Suprapubic skin (tissue), 4 donors: Measurements from ENCODE around the gene LARGE1. TPM values are rescaled to one million over a fixed set of nuclear protein-coding genes. Genes with fewer than 3 reads are reported as not detected.

Experiments used
- DNase-seq, 2 donors: peaks; one replicate each; pipeline ENCODE4 v3.0.0-alpha.2; 2019; ENCODE audit warnings: low spot score in 2 of 2
- H3K27ac ChIP-seq: fragments of 200-600 bp; sonication (generic); one replicate; pipeline ENCODE4 v1.5.1; 2019
- H3K27me3 ChIP-seq: fragments of 200-600 bp; sonication (generic); one replicate; pipeline ENCODE4 v1.5.1; 2019
- H3K36me3 ChIP-seq: fragments of 200-600 bp; sonication (generic); one replicate; pipeline ENCODE4 v1.5.1; 2019
- H3K4me1 ChIP-seq: fragments of 200-600 bp; sonication (generic); one replicate; pipeline ENCODE4 v1.5.1; 2019
- H3K4me3 ChIP-seq: fragments of 200-600 bp; sonication (generic); one replicate; pipeline ENCODE4 v1.5.1; 2019; ENCODE audit warnings: mild to moderate bottlenecking
- H3K9me3 ChIP-seq: fragments of 200-600 bp; sonication (generic); one replicate; pipeline ENCODE4 v1.5.1; 2019
- CTCF ChIP-seq, 2 donors: fragments of 200-600 bp in 1 of 2; fragments of 450-650 bp in 1 of 2; sonication (generic) in 1 of 2; IDR thresholded peaks; one replicate each; pipeline ENCODE4 v1.5.1; 2016 to 2019; ENCODE audit warnings: antibody characterized with exemption in 2 of 2, mild to moderate bottlenecking in 1 of 2, moderate library complexity in 1 of 2
- EP300 ChIP-seq: sonication (generic); formaldehyde crosslinking; IDR thresholded peaks from one replicate; pipeline ENCODE4 v1.6.1; 2017; ENCODE audit warnings: antibody characterized with exemption
- POLR2A ChIP-seq, 2 donors: fragments of 450-650 bp; IDR thresholded peaks; one replicate each; pipeline ENCODE4 v1.6.1; 2017; ENCODE audit warnings: antibody characterized with exemption in 2 of 2, mild to moderate bottlenecking in 2 of 2, moderate library complexity in 2 of 2
- POLR2AphosphoS5 ChIP-seq, 3 donors: sonication (generic); formaldehyde crosslinking; IDR thresholded peaks; one replicate each; pipeline ENCODE4 v1.6.1; 2017; ENCODE audit warnings: antibody characterized with exemption in 3 of 3
- WGBS: methylation state at CpG from one replicate; pipeline ENCODE4 v1.1.5; 2018; 5-methylcytosine and 5-hydroxymethylcytosine counted together
- total RNA-seq, 4 donors: library from RNA; depleted of rRNA; stranded (reverse); fragments of >200 nt; gene quantifications; one replicate each; pipeline ENCODE4 v1.1.0, GENCODE V29; 2016

LARGE1 gene
- total RNA-seq, 4 donors from 2014 or later, result 12.1 to 41.6 (median 21.1) TPM

- Histone ChIP-seq H3K4me1 (peaks cover 13% of the 10 kb centered on the region), H3K36me3 (no peaks in the 10 kb centered on the region), H3K9me3 (peaks cover 4% of the 10 kb centered on the region), H3K4me3 (no peak overlapping the region), H3K27me3 (no peaks in the 10 kb centered on the region), H3K27ac (no peak overlapping the region)
- TF ChIP-seq POLR2AphosphoS5 (IDR thresholded peaks at IDR 0.05), result no peak
- TF ChIP-seq EP300, result no peak
- no peak for TF ChIP-seq POLR2A (IDR thresholded peaks at IDR 0.05)
- TF ChIP-seq CTCF (IDR thresholded peaks at IDR 0.05), result no peak
- 92% methylated on average over 8 of the region's 8 CpGs for WGBS
- DNase-seq, result no peak
Measured at GRCh38 chr22:33520904-33521780, 399.1 kb downstream of the LARGE1 start.

- 87% methylated on average over 13 of the region's 13 CpGs for WGBS
- no peak overlapping the region for H3K27ac ChIP-seq
- H3K27me3 ChIP-seq, result no peaks in the 10 kb centered on the region
- no peak for DNase-seq
- peaks cover 4% of the 10 kb centered on the region for H3K9me3 ChIP-seq
- TF ChIP-seq EP300, result no peak
- TF ChIP-seq POLR2A (IDR thresholded peaks at IDR 0.05), result no peak
- TF ChIP-seq CTCF (IDR thresholded peaks at IDR 0.05), result no peak
- no peak for TF ChIP-seq POLR2AphosphoS5 (IDR thresholded peaks at IDR 0.05)
- H3K36me3 ChIP-seq, result no peaks in the 10 kb centered on the region
- H3K4me3 ChIP-seq, result no peak overlapping the region
- H3K4me1 ChIP-seq, result peaks cover 13% of the 10 kb centered on the region
Measured at GRCh38 chr22:33519974-33520903, 400.0 kb downstream of the LARGE1 start.

DNA sequence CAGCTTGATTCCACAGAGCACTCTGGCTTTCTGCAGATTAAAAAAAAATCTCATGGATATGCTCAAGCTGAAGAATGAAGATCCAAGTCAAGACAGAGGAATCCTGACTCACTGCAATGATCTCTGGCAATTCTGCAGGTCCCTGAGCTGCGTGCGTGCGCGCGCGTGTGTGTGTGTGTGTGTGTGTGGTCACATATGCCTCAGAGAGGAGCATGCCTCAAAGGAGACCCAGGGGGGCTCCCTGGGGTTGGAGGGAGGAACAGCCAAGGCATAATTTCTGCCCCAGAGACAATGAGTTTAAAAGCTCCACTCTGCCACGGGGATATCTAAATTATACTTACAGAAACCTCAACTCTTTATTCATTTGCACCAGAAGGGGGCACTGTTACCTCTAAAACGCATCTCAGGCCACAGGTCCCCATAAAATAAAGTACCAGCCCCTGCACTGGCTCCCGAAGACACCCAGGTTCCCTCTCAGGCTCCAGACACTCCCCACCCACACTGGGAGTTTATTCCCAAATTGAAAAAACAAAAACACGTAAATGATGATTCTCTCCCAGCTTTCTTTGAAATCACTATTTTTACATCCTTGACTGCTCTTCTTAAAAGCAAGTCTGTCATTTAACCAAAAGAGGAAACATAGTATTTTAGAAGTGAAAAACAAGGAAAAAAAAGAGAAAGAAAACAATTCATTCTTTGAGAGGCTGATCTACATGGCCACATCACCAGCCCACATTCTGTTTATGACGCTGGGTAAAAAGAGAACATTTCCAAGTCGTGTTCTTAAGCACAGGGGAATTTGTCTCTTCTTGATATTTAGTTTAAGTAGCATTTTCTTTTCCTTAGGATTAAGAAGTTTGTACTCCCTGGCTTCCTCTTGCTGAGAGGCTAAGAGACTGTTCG is 401.0 kb downstream of the LARGE1 start:
- Histone ChIP-seq H3K36me3 (no peaks in the 10 kb centered on the region), H3K4me1 (peaks cover 13% of the 10 kb centered on the region), H3K27me3 (no peaks in the 10 kb centered on the region), H3K27ac (no peak overlapping the region), H3K4me3 (no peak overlapping the region), H3K9me3 (peaks cover 4% of the 10 kb centered on the region)
- TF ChIP-seq EP300, result no peak
- TF ChIP-seq CTCF (IDR thresholded peaks at IDR 0.05), result peak; percentile 37 to 47
- TF ChIP-seq POLR2A (IDR thresholded peaks at IDR 0.05), result no peak
- no peak for TF ChIP-seq POLR2AphosphoS5 (IDR thresholded peaks at IDR 0.05)
- no peak for DNase-seq
- 39% methylated on average over 13 of the region's 13 CpGs for WGBS

DNA sequence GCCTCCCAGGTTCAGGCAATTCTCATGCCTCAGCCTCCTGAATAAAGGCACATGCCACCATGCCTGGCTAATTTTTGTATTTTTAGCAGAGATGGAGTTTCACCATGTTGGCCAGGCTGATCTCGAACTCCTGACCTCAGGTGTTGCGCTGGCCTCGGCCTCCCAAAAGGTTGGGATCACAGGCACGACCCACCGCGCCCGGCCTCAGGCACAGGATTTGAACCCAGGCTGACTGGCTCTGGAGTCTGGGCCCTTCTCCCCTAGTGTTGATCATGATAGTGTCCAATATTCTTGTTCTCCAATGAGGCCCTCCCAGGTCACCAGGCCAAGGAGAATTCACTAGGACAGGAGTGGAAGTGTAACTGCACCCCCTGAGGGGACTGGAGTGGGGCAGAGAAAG is 401.9 kb downstream of the LARGE1 start:
- Histone ChIP-seq H3K4me3 (no peak overlapping the region), H3K36me3 (no peaks in the 10 kb centered on the region), H3K27me3 (no peaks in the 10 kb centered on the region), H3K27ac (no peak overlapping the region), H3K9me3 (peaks cover 4% of the 10 kb centered on the region), H3K4me1 (peaks cover 13% of the 10 kb centered on the region)
- WGBS, result no CpG with 5 or more reads among the region's 7 CpGs
- no peak for DNase-seq
- no peak for TF ChIP-seq POLR2A (IDR thresholded peaks at IDR 0.05)
- TF ChIP-seq POLR2AphosphoS5 (IDR thresholded peaks at IDR 0.05), result no peak
- TF ChIP-seq CTCF (IDR thresholded peaks at IDR 0.05), result no peak
- no peak for TF ChIP-seq EP300
